SK-N-SH treated with all-trans-retinoic acid at 6 μM for 48 hours (cell line): ENCODE measurements around the gene KCNH1.

Experiments
- ATAC-seq: fragments of 200-7000 bp; cut with Tn5 transposase; 3 replicates; pipeline ENCODE4 v1.9.1; 2020; ENCODE audit warnings: mild to moderate bottlenecking, moderate library complexity
- ARNTL ChIP-seq: fragments of 450-650 bp; formaldehyde crosslinking; IDR thresholded peaks from 2 replicates; pipeline ENCODE4 v1.5.0; 2020; ENCODE audit warnings: low read depth, mild to moderate bottlenecking, moderate library complexity, borderline replicate concordance
- BACH2 ChIP-seq: fragments of 250-450 bp; sonication (Bioruptor Pico); IDR thresholded peaks from 2 replicates; pipeline ENCODE4 v1.9.0; 2021; ENCODE audit warnings: mild to moderate bottlenecking, borderline replicate concordance
- CSDC2 ChIP-seq: fragments of 250-450 bp; sonication (Bioruptor Pico); IDR thresholded peaks from 2 replicates; pipeline ENCODE4 v1.5.0; 2020; ENCODE audit warnings: mild to moderate bottlenecking, moderate library complexity
- ESRRG ChIP-seq: fragments of 250-450 bp; sonication (Bioruptor Pico); IDR thresholded peaks from 2 replicates; pipeline ENCODE4 v1.6.1; 2021; ENCODE audit warnings: mild to moderate bottlenecking
- GLIS3 ChIP-seq: fragments of 250-450 bp; sonication (Bioruptor Pico); IDR thresholded peaks from 2 replicates; pipeline ENCODE4 v1.5.0; 2020; ENCODE audit warnings: mild to moderate bottlenecking, moderate library complexity
- ISL1 ChIP-seq: fragments of 250-450 bp; sonication (Bioruptor Pico); IDR thresholded peaks from 2 replicates; pipeline ENCODE4 v2.1.2; 2022; ENCODE audit warnings: mild to moderate bottlenecking, moderate library complexity
- OSR1 ChIP-seq: fragments of 250-450 bp; sonication (Bioruptor Pico); IDR thresholded peaks from 2 replicates; pipeline ENCODE4 v1.8.0; 2022; ENCODE audit warnings: moderate library complexity, mild to moderate bottlenecking, inconsistent platforms
- RARB ChIP-seq: fragments of 250-450 bp; sonication (Bioruptor Pico); IDR thresholded peaks from 2 replicates; pipeline ENCODE4 v1.8.0; 2021; ENCODE audit warnings: mild to moderate bottlenecking, moderate library complexity
- SNAI2 ChIP-seq: fragments of 250-450 bp; sonication (Bioruptor Pico); IDR thresholded peaks from 2 replicates; pipeline ENCODE4 v1.5.0; 2020; ENCODE audit warnings: mild to moderate bottlenecking, moderate library complexity
- TOX ChIP-seq: fragments of 250-450 bp; sonication (Bioruptor Pico); IDR thresholded peaks from 2 replicates; pipeline ENCODE4 v1.8.0; 2021; ENCODE audit warnings: mild to moderate bottlenecking, moderate library complexity, borderline replicate concordance
- ZC3H10 ChIP-seq: fragments of 250-450 bp; sonication (Bioruptor Pico); IDR thresholded peaks from 2 replicates; pipeline ENCODE4 v1.5.1; 2021; ENCODE audit warnings: mild to moderate bottlenecking, moderate library complexity
- ZFP3 ChIP-seq: fragments of 250-450 bp; sonication (Bioruptor Pico); IDR thresholded peaks from 2 replicates; pipeline ENCODE4 v1.5.0; 2020; ENCODE audit warnings: mild to moderate bottlenecking, moderate library complexity
- ZFP30 ChIP-seq: fragments of 450-650 bp; formaldehyde crosslinking; IDR thresholded peaks from 2 replicates; pipeline ENCODE4 v1.5.0; 2022; ENCODE audit warnings: mild to moderate bottlenecking, moderate library complexity
- ZNF565 ChIP-seq: fragments of 450-650 bp; formaldehyde crosslinking; conservative IDR thresholded peaks from 2 replicates; pipeline ENCODE4 v1.5.0; 2020; ENCODE audit warnings: low read depth, mild to moderate bottlenecking, moderate library complexity
- ZNF70 ChIP-seq: fragments of 450-650 bp; formaldehyde crosslinking; IDR thresholded peaks from 2 replicates; pipeline ENCODE4 v1.5.0; 2020; ENCODE audit warnings: mild to moderate bottlenecking, moderate library complexity
- ZNF8 ChIP-seq: fragments of 450-650 bp; formaldehyde crosslinking; IDR thresholded peaks from 2 replicates; pipeline ENCODE4 v1.5.0; 2020; ENCODE audit warnings: mild to moderate bottlenecking, moderate library complexity
- TF ChIP-seq, protein P1 (sequence below): fragments of 250-450 bp; sonication (Bioruptor Pico); IDR thresholded peaks from 2 replicates; pipeline ENCODE4 v1.5.1; 2021; ENCODE audit warnings: mild to moderate bottlenecking, moderate library complexity
- TF ChIP-seq, protein P2 (sequence below): fragments of 250-450 bp; sonication (Bioruptor Pico); IDR thresholded peaks from 2 replicates; pipeline ENCODE4 v1.8.0; 2020; ENCODE audit warnings: mild to moderate bottlenecking, moderate library complexity, borderline replicate concordance
- TF ChIP-seq, protein P3 (sequence below): fragments of 250-450 bp; sonication (Bioruptor Pico); IDR thresholded peaks from 2 replicates; pipeline ENCODE4 v1.5.1; 2020; ENCODE audit warnings: low read depth, mild to moderate bottlenecking, moderate library complexity

The KCNH1 gene

GRCh38 chr1:210855440-210855839 is 278.5 kb downstream of the KCNH1 start (continued):
- TF ChIP-seq ZFP3 (CRISPR knock-in tag) (no peak), SNAI2 (CRISPR knock-in tag) (no peak)

DNA sequence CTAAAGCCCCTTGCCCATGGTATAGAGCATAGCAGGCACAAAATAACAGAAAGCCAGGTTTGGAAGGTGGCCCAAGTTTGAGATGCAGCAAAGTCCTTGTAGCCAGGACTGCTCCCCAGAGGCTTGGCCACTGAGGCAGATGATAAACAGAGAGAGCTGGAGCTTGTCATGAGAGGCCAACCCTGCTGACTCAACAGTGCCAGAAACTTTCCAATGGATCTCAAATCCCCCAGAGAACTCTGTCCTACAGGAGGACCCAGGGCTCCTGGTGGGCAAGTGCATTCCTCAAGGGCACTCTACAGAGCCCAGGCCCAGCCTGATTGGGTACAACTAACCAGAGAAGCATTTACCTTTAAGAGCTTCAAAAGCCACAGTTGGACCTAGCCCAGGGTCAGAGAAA is 280.7 kb downstream of the KCNH1 start:
- TF ChIP-seq CSDC2 (CRISPR knock-in tag): no peak
- TF ChIP-seq ESRRG (CRISPR knock-in tag): no peak
- no peak for TF ChIP-seq ZC3H10
- no peak for TF ChIP-seq ZNF8 (CRISPR knock-in tag)
- TF ChIP-seq BACH2 (CRISPR knock-in tag): no peak
- TF ChIP-seq, protein P1, sequence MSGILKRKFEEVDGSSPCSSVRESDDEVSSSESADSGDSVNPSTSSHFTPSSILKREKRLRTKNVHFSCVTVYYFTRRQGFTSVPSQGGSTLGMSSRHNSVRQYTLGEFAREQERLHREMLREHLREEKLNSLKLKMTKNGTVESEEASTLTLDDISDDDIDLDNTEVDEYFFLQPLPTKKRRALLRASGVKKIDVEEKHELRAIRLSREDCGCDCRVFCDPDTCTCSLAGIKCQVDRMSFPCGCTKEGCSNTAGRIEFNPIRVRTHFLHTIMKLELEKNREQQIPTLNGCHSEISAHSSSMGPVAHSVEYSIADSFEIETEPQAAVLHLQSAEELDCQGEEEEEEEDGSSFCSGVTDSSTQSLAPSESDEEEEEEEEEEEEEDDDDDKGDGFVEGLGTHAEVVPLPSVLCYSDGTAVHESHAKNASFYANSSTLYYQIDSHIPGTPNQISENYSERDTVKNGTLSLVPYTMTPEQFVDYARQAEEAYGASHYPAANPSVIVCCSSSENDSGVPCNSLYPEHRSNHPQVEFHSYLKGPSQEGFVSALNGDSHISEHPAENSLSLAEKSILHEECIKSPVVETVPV (CRISPR knock-in tag): no peak
- ATAC-seq: no peak

- TF ChIP-seq, protein P2, sequence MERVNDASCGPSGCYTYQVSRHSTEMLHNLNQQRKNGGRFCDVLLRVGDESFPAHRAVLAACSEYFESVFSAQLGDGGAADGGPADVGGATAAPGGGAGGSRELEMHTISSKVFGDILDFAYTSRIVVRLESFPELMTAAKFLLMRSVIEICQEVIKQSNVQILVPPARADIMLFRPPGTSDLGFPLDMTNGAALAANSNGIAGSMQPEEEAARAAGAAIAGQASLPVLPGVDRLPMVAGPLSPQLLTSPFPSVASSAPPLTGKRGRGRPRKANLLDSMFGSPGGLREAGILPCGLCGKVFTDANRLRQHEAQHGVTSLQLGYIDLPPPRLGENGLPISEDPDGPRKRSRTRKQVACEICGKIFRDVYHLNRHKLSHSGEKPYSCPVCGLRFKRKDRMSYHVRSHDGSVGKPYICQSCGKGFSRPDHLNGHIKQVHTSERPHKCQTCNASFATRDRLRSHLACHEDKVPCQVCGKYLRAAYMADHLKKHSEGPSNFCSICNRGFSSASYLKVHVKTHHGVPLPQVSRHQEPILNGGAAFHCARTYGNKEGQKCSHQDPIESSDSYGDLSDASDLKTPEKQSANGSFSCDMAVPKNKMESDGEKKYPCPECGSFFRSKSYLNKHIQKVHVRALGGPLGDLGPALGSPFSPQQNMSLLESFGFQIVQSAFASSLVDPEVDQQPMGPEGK: no peak
- TF ChIP-seq TOX: no peak
- no peak for TF ChIP-seq BACH2 (CRISPR knock-in tag)
- no peak for TF ChIP-seq SNAI2 (CRISPR knock-in tag)
- TF ChIP-seq OSR1 (CRISPR knock-in tag): no peak
- TF ChIP-seq ESRRG (CRISPR knock-in tag): no peak
- TF ChIP-seq, protein P3, sequence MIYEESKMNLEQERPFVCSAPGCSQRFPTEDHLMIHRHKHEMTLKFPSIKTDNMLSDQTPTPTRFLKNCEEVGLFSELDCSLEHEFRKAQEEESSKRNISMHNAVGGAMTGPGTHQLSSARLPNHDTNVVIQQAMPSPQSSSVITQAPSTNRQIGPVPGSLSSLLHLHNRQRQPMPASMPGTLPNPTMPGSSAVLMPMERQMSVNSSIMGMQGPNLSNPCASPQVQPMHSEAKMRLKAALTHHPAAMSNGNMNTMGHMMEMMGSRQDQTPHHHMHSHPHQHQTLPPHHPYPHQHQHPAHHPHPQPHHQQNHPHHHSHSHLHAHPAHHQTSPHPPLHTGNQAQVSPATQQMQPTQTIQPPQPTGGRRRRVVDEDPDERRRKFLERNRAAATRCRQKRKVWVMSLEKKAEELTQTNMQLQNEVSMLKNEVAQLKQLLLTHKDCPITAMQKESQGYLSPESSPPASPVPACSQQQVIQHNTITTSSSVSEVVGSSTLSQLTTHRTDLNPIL (CRISPR knock-in tag): no peak
- TF ChIP-seq ZNF565: no peak
- TF ChIP-seq GLIS3: no peak
- no peak for TF ChIP-seq ZNF70
- no peak for ATAC-seq
Observed at GRCh38 chr1:210850556-210850955, 283.4 kb downstream of the KCNH1 start.

DNA sequence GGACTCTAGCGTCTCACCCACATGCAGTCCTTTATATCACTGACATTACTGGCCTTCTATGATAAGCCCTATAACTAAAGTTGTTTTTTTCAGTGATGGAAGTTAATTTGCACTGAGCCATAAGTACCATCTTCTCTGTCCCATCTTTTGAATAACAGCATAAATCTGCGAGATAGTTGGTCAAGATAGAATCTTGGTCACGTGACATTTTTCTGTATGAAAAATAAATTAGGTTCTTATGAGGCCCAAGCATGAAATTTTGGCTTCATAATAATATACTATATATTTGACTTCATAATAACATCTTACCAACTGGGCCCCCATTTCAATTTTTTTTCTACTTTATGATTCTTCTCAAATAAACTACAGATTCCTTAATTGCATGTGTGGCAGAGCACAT is 285.5 kb downstream of the KCNH1 start:
- TF ChIP-seq ZFP30 (CRISPR knock-in tag) (no peak), SNAI2 (CRISPR knock-in tag) (no peak), ISL1 (CRISPR knock-in tag) (no peak)
- TF ChIP-seq, protein P2: no peak
- ATAC-seq: no peak

DNA sequence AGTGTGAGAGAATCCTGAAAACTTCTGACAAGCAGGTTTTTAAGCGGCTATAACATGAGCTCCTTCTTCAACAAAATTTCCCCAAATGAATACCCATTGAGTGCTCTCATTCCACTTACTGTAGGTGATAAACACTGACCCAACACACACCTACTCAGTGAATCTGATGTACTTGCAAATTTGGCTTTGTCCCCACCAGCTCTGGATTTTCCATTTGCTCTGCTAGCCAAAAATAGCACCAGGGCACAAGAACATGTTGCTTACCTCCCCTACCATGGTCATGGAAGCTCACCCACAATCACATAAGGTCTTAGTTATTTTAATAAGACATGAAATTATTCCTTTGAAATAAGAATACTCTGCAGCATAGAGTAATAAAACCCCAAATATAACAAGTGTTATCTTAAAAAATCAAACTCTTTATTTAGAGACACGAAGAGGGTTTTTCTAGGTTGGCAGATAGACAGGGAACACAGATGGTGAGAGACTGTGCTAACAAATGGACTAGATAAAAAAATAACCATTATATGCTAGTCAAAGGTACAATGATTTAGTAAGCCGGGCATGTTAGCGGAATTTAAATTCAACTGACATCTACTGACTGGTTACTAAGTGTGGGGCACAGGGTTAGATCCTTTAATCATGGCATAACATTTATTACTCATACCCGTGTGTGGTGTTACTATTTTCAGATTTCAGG is 291.9 kb downstream of the KCNH1 start:
- no peak for ATAC-seq
- TF ChIP-seq RARB (no peak), ZNF70 (no peak), ZC3H10 (no peak), GLIS3 (no peak), BACH2 (CRISPR knock-in tag) (no peak), ZFP30 (CRISPR knock-in tag) (no peak), ZNF8 (CRISPR knock-in tag) (no peak), ISL1 (CRISPR knock-in tag) (no peak), ARNTL (CRISPR knock-in tag) (no peak)
- TF ChIP-seq, protein P3 (CRISPR knock-in tag): no peak
- TF ChIP-seq, protein P2: no peak
- TF ChIP-seq, protein P1 (CRISPR knock-in tag): no peak
